ENCODE data around the gene CEBPA.

DNA sequence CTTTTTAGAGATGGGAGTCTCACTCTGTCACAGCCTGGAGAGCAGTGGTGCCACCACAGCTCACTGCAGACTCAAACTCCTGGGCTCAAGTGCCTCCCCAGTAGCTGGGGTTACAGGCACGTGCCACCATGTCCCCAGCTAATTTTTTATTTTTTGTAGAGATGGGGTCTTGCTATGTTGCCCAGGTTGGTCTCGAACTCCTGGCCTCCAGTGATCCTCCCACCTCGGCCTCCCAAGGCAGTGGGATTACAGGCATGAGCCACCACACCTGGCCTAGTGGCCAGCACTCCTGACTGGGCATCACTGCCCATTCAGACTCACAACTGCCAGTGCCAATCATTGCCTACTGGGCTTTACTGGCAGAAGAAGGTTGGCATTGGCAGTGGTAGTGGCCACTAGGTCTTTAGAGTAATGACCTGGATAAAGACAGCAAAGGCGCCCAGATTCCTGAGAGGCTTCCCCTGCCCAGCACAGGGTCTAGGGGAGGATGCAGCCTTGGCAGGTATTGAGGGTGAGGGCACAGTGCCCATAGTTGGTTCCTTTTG lies 49.8 kb downstream of the CEBPA start:
- no peak for TF ChIP-seq SP1 (IDR thresholded peaks at IDR 0.05)
- TF ChIP-seq FOXA1 (IDR thresholded peaks at IDR 0.05): no peak
- no peak for TF ChIP-seq ELF4 (IDR thresholded peaks at IDR 0.05)
